NAMALWA (cell line): ENCODE results near the gene KCNJ15.

Experiments used
- DNase-seq: peaks from one replicate; pipeline ENCODE4 v3.0.0-alpha.2; 2015; ENCODE audit warnings: low spot score

KCNJ15 gene

DNA sequence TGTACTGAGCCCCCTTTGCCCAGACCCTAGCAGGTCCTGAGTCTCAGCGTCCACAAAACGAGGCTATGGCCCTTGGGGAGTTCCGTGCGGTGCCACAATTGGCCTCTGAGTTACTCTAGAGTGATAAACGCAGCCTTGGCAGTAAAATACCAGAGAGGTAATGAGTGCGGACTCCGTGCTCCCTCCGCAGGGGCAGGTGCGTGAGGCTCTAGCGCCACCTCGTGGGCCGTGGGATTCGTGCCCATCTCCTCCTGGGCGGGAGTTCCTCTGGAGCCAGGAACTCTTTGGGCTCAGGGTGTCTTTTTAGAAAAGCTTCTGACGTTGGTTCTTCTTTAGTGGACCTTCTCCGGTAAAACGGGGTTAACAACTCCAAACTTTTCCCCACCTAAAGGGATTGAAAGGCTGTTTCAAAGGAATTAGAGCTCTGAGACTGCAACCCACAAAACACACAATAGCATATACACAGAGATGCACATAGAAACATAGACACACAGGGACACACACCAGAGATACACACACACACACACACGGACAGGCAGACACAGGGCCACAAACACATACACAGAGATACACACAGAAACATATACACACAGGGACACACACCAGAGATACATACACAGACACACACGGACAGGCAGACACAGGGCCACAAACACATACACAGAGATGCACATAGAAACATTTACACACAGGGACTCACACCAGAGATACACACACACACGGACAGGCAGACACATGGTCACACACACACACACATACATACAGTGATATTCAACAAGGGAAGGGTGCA is 99.4 kb downstream of the KCNJ15 start:
- DNase-seq: peak; percentile 74
